ENCODE results near the gene HABP2. TPM values are rescaled to one million over a fixed set of nuclear protein-coding genes. Genes with fewer than 3 reads are reported as not detected.

The HABP2 gene
- total RNA-seq, 1 donor from 2014 or later, result not detected

GRCh38 chr10:113627836-113628235 lies 75.0 kb downstream of the HABP2 start:
- no peak for DNase-seq (ENCODE audit: low read depth)

DNA sequence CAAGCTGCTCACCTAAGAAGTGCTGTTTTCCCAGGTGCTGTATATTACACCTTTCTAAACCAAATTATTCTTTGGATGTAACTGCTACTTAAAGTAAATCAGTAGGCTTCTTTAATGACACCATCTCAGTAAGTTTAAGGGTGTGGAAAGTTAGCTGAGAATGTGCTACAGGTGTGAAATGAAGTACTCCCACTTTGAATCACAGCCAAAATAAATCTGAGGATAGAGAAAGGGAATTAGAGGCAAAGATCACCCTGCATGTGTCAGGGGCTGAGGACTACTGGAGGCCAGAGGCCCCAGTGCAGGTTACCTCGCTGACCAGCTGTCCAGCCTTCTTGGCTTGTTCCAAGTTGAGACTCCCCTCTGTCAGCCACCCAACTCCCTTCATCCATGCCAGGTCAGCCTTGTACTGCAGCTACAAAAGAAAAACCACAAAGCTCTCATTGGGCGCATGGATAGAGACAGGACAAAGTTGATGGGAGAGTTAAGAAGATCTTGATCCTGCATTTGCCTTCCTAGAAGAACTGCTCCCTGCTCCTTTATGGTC lies 75.8 kb downstream of the HABP2 start:
- DNase-seq (ENCODE audit: low read depth), result no peak

DNA sequence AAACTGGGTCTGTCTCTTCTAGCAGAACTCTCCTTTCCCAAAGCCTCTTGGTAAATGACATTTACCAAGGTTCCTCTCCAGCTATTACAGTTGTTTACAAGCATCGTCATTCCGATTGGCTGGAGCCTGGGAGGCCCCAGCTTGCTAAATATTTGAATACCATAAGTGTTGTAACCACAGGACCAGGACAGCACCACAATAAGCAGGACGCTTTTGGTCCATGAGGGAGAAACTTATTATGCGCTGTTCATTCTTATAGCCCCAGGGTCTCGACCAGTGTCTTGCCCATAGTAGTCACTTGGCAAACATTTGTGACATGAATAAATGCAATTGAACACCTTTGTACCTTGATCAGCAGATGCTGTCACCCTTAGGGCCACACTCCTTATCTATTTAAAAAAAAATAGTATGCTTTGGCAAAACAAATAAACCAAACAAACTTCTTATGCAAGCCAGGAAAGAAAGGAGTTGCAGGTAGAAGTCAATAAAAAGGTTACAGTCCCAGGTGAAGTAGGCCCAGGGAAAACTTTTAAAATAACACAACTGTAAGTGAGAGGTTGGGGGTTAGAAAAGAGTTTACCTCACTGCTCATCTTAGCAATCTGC lies 78.2 kb downstream of the HABP2 start:
- DNase-seq (ENCODE audit: low read depth), result no peak

DNA sequence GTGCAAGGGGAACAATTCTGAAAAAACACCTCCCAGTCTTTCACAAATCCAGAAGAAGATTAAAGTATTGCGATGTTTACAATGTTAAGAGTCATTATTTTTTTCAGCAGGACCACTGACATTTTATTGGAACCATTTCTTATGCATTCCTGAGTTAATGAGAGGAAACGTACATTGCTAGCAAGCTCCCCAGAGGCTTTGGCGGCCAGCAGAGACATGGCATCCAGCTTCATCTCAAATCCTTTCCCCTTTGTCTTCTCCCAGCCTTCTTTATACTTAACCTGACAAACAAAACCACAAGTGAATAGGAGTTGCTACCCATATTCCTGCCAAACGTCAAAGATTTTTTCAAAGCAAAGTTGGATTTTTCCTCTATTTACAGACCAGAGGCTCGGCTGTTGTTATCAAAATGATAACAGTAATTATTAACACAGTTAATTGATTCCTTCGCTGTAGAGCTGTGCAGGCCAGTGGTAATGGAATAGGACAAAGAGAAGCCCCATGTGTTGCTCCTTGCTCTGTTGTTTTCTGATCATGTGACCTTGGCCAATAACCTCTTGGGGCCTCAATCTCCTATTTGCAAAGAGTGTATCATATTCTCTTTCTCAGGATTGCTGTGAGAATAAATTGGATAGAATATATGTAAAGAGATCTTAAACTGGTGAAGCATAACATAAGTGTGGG lies 79.0 kb downstream of the HABP2 start:
- DNase-seq (ENCODE audit: low read depth), result no peak

Other genes starting within 250 kb of the HABP2 start
- 4.1 and 5.6 TPM in 2 replicates for gene NRAP, start 111.0 kb downstream of the HABP2 start, total RNA-seq
- 19.0 and 22.7 TPM in 2 replicates for gene CASP7, start 126.9 kb downstream of the HABP2 start, total RNA-seq
- gene PLEKHS1, start 198.6 kb downstream of the HABP2 start, total RNA-seq, result not detected in 2 replicates